Mononuclear cell (primary cell): ENCODE measurements around the gene NMRK1. TPM values are rescaled to one million over a fixed set of nuclear protein-coding genes. Genes with fewer than 3 reads are reported as not detected.

Experiments
- H3K27me3 ChIP-seq: 2 replicates; pipeline ENCODE4 v1.6.0; 2011; ENCODE audit warnings: low read length, control low read depth; ENCODE audit not compliant: insufficient read depth
- H3K4me1 ChIP-seq: 2 replicates; pipeline ENCODE4 v1.5.1; 2011; ENCODE audit warnings: mild to moderate bottlenecking, low read length, control low read depth; ENCODE audit not compliant: insufficient read depth
- H3K4me3 ChIP-seq: 2 replicates; pipeline ENCODE4 v1.5.1; 2011; ENCODE audit warnings: mild to moderate bottlenecking, low read length, moderate library complexity
- H3K9me3 ChIP-seq: 2 replicates; pipeline ENCODE4 v1.5.1; 2011; ENCODE audit warnings: low read depth, mild to moderate bottlenecking, control low read depth, low read length
- total RNA-seq: library from RNA; depleted of rRNA; stranded (reverse); fragments of >200 nt; gene quantifications from one replicate; pipeline ENCODE4 v1.2.3, GENCODE V29; 2012

NMRK1 gene
- 18.4 TPM for total RNA-seq

- Histone ChIP-seq H3K9me3 (no peaks in the 10 kb centered on the region), H3K4me3 (peak within 1 kb of the TSS; percentile 99), H3K27me3 (no peaks in the 10 kb centered on the region), H3K4me1 (peaks cover 58% of the 10 kb centered on the region)
These were observed at the start of gene NMRK1, which contains the start of gene OSTF1 for GRCh38 chr9:75087824-75088645. NMRK1 (minus strand) TSS chr9:75088155; CDS start chr9:75083115, 5,040 bp downstream. OSTF1 (plus strand) TSS chr9:75088514; CDS start chr9:75088693, 179 bp downstream.

GRCh38 chr9:75134495-75134894 lies 46.5 kb upstream of the NMRK1 start:
- no peaks in the 10 kb centered on the region for H3K9me3 ChIP-seq
- H3K4me3 ChIP-seq = no peak overlapping the region
- no peaks in the 10 kb centered on the region for H3K27me3 ChIP-seq
- H3K4me1 ChIP-seq = peaks cover 33% of the 10 kb centered on the region

GRCh38 chr9:75133396-75133795 lies 45.4 kb upstream of the NMRK1 start:
- Histone ChIP-seq H3K4me1 (peaks cover 26% of the 10 kb centered on the region), H3K9me3 (no peaks in the 10 kb centered on the region), H3K27me3 (no peaks in the 10 kb centered on the region), H3K4me3 (no peak overlapping the region)

- H3K4me3 ChIP-seq = no peak overlapping the region
- peaks cover 19% of the 10 kb centered on the region for H3K4me1 ChIP-seq
- no peaks in the 10 kb centered on the region for H3K27me3 ChIP-seq
- no peaks in the 10 kb centered on the region for H3K9me3 ChIP-seq
These were observed 44.3 kb upstream of the NMRK1 start for GRCh38 chr9:75132244-75132643.

- peaks cover 17% of the 10 kb centered on the region for H3K4me1 ChIP-seq
- no peaks in the 10 kb centered on the region for H3K9me3 ChIP-seq
- H3K27me3 ChIP-seq = no peaks in the 10 kb centered on the region
- H3K4me3 ChIP-seq = no peak overlapping the region
These were observed 43.7 kb upstream of the NMRK1 start for GRCh38 chr9:75131700-75132099.

- H3K4me3 ChIP-seq = no peak overlapping the region
- H3K27me3 ChIP-seq = no peaks in the 10 kb centered on the region
- no peaks in the 10 kb centered on the region for H3K9me3 ChIP-seq
- H3K4me1 ChIP-seq = peaks cover 13% of the 10 kb centered on the region
These were observed 42.8 kb upstream of the NMRK1 start for GRCh38 chr9:75130621-75131230.

- Histone ChIP-seq H3K4me3 (no peak overlapping the region), H3K27me3 (no peaks in the 10 kb centered on the region), H3K4me1 (peaks cover 10% of the 10 kb centered on the region), H3K9me3 (no peaks in the 10 kb centered on the region)
These were observed 42.2 kb upstream of the NMRK1 start for GRCh38 chr9:75130172-75130571.

GRCh38 chr9:75128535-75128934 lies 40.6 kb upstream of the NMRK1 start:
- Histone ChIP-seq H3K4me1 (peaks cover 13% of the 10 kb centered on the region), H3K4me3 (no peak overlapping the region), H3K9me3 (no peaks in the 10 kb centered on the region), H3K27me3 (no peaks in the 10 kb centered on the region)

- H3K4me1 ChIP-seq = peaks cover 13% of the 10 kb centered on the region
- H3K27me3 ChIP-seq = no peaks in the 10 kb centered on the region
- no peak overlapping the region for H3K4me3 ChIP-seq
- H3K9me3 ChIP-seq = no peaks in the 10 kb centered on the region
These were observed 35.7 kb upstream of the NMRK1 start for GRCh38 chr9:75123696-75124095.

- H3K4me3 ChIP-seq = no peak overlapping the region
- peaks cover 16% of the 10 kb centered on the region for H3K4me1 ChIP-seq
- no peaks in the 10 kb centered on the region for H3K27me3 ChIP-seq
- no peaks in the 10 kb centered on the region for H3K9me3 ChIP-seq
These were observed 34.1 kb upstream of the NMRK1 start for GRCh38 chr9:75121914-75122558.

GRCh38 chr9:75120686-75121085 lies 32.7 kb upstream of the NMRK1 start:
- H3K4me1 ChIP-seq = peaks cover 23% of the 10 kb centered on the region
- no peaks in the 10 kb centered on the region for H3K9me3 ChIP-seq
- no peaks in the 10 kb centered on the region for H3K27me3 ChIP-seq
- H3K4me3 ChIP-seq = no peak overlapping the region

- no peak overlapping the region for H3K4me3 ChIP-seq
- H3K27me3 ChIP-seq = no peaks in the 10 kb centered on the region
- no peaks in the 10 kb centered on the region for H3K9me3 ChIP-seq
- peaks cover 24% of the 10 kb centered on the region for H3K4me1 ChIP-seq
These were observed 29.6 kb upstream of the NMRK1 start for GRCh38 chr9:75117564-75117963.

- peaks cover 22% of the 10 kb centered on the region for H3K4me1 ChIP-seq
- no peaks in the 10 kb centered on the region for H3K27me3 ChIP-seq
- no peaks in the 10 kb centered on the region for H3K9me3 ChIP-seq
- no peak overlapping the region for H3K4me3 ChIP-seq
These were observed 28.4 kb upstream of the NMRK1 start for GRCh38 chr9:75116306-75116705.

GRCh38 chr9:75112789-75113188 lies 24.8 kb upstream of the NMRK1 start:
- no peak overlapping the region for H3K4me3 ChIP-seq
- H3K4me1 ChIP-seq = peaks cover 32% of the 10 kb centered on the region
- H3K9me3 ChIP-seq = no peaks in the 10 kb centered on the region
- H3K27me3 ChIP-seq = no peaks in the 10 kb centered on the region

- Histone ChIP-seq H3K9me3 (no peaks in the 10 kb centered on the region), H3K4me3 (no peak overlapping the region), H3K4me1 (peaks cover 32% of the 10 kb centered on the region), H3K27me3 (no peaks in the 10 kb centered on the region)
These were observed 23.2 kb upstream of the NMRK1 start for GRCh38 chr9:75111019-75111622.
